CD4-positive, alpha-beta T cell (primary cell): ENCODE results near the gene MPI. TPM values are rescaled to one million over a fixed set of nuclear protein-coding genes. Genes with fewer than 3 reads are reported as not detected.

Source experiments
- ATAC-seq: fragments of 200-7000 bp; cut with Tn5 transposase; one replicate; pipeline ENCODE4 v1.10.0; 2022; ENCODE audit warnings: mild to moderate bottlenecking; ENCODE audit not compliant: poor library complexity
- CTCF ChIA-PET: fragments of 350-600 bp; sonication (Branson Sonifier 250); formaldehyde crosslinking; loops from one replicate; lab custom pipeline; 2021; ENCODE audit warnings: antibody characterized with exemption, inconsistent platforms; lab: Charles Lee
- POLR2A ChIA-PET: fragments of 350-600 bp; sonication (Branson Sonifier 250); formaldehyde crosslinking; loops from one replicate; lab custom pipeline; 2021; ENCODE audit warnings: antibody characterized with exemption, inconsistent platforms; lab: Charles Lee
- DNase-seq, 14 experiments: peaks; one replicate each; pipeline ENCODE4 v3.0.0-alpha.2; 2013 to 2020; ENCODE audit warnings: mixed read lengths in 2 of 14
- H3K27ac ChIP-seq, 2 donors: one replicate each; pipeline versions ENCODE4 v1.5.1 to v1.7.0; 2013; ENCODE audit warnings: low read length in 2 of 2, low read depth in 1 of 2, mild to moderate bottlenecking in 1 of 2
- H3K27me3 ChIP-seq, 2 experiments: 1 replicate in 1 of 2; 2 replicates in 1 of 2; pipeline versions ENCODE4 v1.6.1 to v1.7.0; 2013; ENCODE audit warnings: low read length in 2 of 2, control low read depth in 1 of 2, mild to moderate bottlenecking in 1 of 2, moderate library complexity in 1 of 2; ENCODE audit not compliant: insufficient read depth in 2 of 2, control insufficient read depth in 1 of 2
- H3K36me3 ChIP-seq: one replicate; pipeline ENCODE4 v1.6.1; 2013; ENCODE audit warnings: low read length, control low read depth; ENCODE audit not compliant: insufficient read depth
- H3K4me1 ChIP-seq: one replicate; pipeline ENCODE4 v1.6.1; 2013; ENCODE audit warnings: low read length, control low read depth; ENCODE audit not compliant: insufficient read depth
- H3K4me3 ChIP-seq: one replicate; pipeline ENCODE4 v1.5.1; 2013; ENCODE audit warnings: mild to moderate bottlenecking, low read length, moderate library complexity
- H3K9me3 ChIP-seq, 2 experiments: 1 replicate in 1 of 2; 2 replicates in 1 of 2; pipeline versions ENCODE4 v1.6.1 to v1.7.0; 2013; ENCODE audit warnings: low read length in 2 of 2, mild to moderate bottlenecking in 2 of 2, control low read depth in 1 of 2, moderate library complexity in 1 of 2; ENCODE audit not compliant: control insufficient read depth in 1 of 2, insufficient read depth in 1 of 2
- H3K27ac Mint-ChIP-seq: one replicate; pipeline ENCODE4 v1.8.0; 2020; ENCODE audit warnings: mixed read lengths
- H3K27me3 Mint-ChIP-seq: one replicate; pipeline ENCODE4 v1.8.0; 2021; ENCODE audit warnings: mixed read lengths
- H3K36me3 Mint-ChIP-seq: one replicate; pipeline ENCODE4 v1.8.0; 2021; ENCODE audit warnings: low read depth, mixed read lengths
- H3K4me1 Mint-ChIP-seq: one replicate; pipeline ENCODE4 v1.8.0; 2021; ENCODE audit warnings: low read depth, mixed read lengths
- H3K4me3 Mint-ChIP-seq: one replicate; pipeline ENCODE4 v1.8.0; 2020; ENCODE audit warnings: mild to moderate bottlenecking, mixed read lengths
- H3K9me3 Mint-ChIP-seq: one replicate; pipeline ENCODE4 v1.8.0; 2020; ENCODE audit warnings: mixed read lengths
- CTCF ChIP-seq: fragments of 200-600 bp; IDR thresholded peaks from one replicate; pipeline ENCODE4 v1.8.0; 2022; ENCODE audit warnings: antibody characterized with exemption, mild to moderate bottlenecking
- intact Hi-C, 2 experiments: fragments of 100-400 bp; cut with DNase I in 1 of 2; cut with micrococcal nuclease in 1 of 2; formaldehyde crosslinking; loops; one replicate each; pipeline versions ENCODE4 v1.15.1 to v1.9.0; 2023 to 2025; cut with DNase I, micrococcal nuclease
- total RNA-seq, 174 experiments: library from RNA in 2 of 174; stranded (reverse) in 2 of 174; gene quantifications; one replicate each; pipeline ENCODE4 v1.2.3 and lab custom pipeline; 2021 to 2026

Gene MPI
- total RNA-seq, 2 experiments from 2014 or later = 28.9 to 30.3 TPM

GRCh38 chr15:74920456-74920855, 30.6 kb downstream of the MPI start:
- no peaks in the 10 kb centered on the region for H3K9me3 Mint-ChIP-seq
- ATAC-seq (no peak), DNase-seq (no peak)
- Histone ChIP-seq H3K27ac (no peak overlapping the region), H3K27me3 (no peaks in the 10 kb centered on the region), H3K4me3 (no peak overlapping the region), H3K36me3 (peaks cover 70% of the 10 kb centered on the region), H3K9me3 (no peaks in the 10 kb centered on the region), H3K4me1 (no peaks in the 10 kb centered on the region)
- TF ChIP-seq CTCF = no peak
- H3K4me3 Mint-ChIP-seq = no peak overlapping the region
- H3K36me3 Mint-ChIP-seq = peaks cover 70% of the 10 kb centered on the region
- ChIA-PET POLR2A (interaction anchor here (1.4 kb wide), 1 partner anchor 14 kb away, joined by 3 read pairs; the partner anchor contains the start of gene FAM219B), CTCF (interaction anchor here (1.1 kb wide), 1 partner anchor 19 kb away, joined by 5 read pairs; no protein-coding TSS in a partner anchor)
- intact Hi-C loops = no loop called here
- H3K27me3 Mint-ChIP-seq = no peaks in the 10 kb centered on the region
- H3K4me1 Mint-ChIP-seq = no peaks in the 10 kb centered on the region
- no peak overlapping the region for H3K27ac Mint-ChIP-seq

- H3K4me1 ChIP-seq = no peaks in the 10 kb centered on the region
- intact Hi-C loops = no loop called here
- ChIA-PET CTCF (interaction anchor here (1.0 kb wide), 1 partner anchor 23 kb away, joined by 3 read pairs; no protein-coding TSS in a partner anchor), POLR2A (no interaction called here)
- no peaks in the 10 kb centered on the region for H3K4me1 Mint-ChIP-seq
- H3K9me3 Mint-ChIP-seq = no peaks in the 10 kb centered on the region
- ATAC-seq = no peak
- H3K4me3 Mint-ChIP-seq = no peak overlapping the region
- TF ChIP-seq CTCF = no peak
- DNase-seq = no peak
- no peak overlapping the region for H3K4me3 ChIP-seq
- no peak overlapping the region for H3K27ac ChIP-seq
- no peaks in the 10 kb centered on the region for H3K27me3 ChIP-seq
- no peaks in the 10 kb centered on the region for H3K27me3 Mint-ChIP-seq
- H3K36me3 Mint-ChIP-seq = peaks cover 78% of the 10 kb centered on the region
- H3K36me3 ChIP-seq = peaks cover 72% of the 10 kb centered on the region
- H3K9me3 ChIP-seq = no peaks in the 10 kb centered on the region
- H3K27ac Mint-ChIP-seq = no peak overlapping the region
Observed at GRCh38 chr15:74924525-74924924, 34.7 kb downstream of the MPI start.

- CTCF ChIA-PET = no interaction called here
Observed at GRCh38 chr15:74928771-74929198, 38.9 kb downstream of the MPI start.

More at GRCh38 chr15:74928771-74929198, 38.9 kb downstream of the MPI start:
- H3K4me3 Mint-ChIP-seq = no peak overlapping the region
- intact Hi-C loops = no loop called here
- Histone ChIP-seq H3K4me3 (no peak overlapping the region), H3K27me3 (no peaks in the 10 kb centered on the region), H3K36me3 (peaks cover 44% of the 10 kb centered on the region), H3K9me3 (no peaks in the 10 kb centered on the region), H3K4me1 (peaks cover 2% of the 10 kb centered on the region), H3K27ac (no peak overlapping the region)
- H3K4me1 Mint-ChIP-seq = peaks cover 15% of the 10 kb centered on the region
- DNase-seq = no peak
- no peaks in the 10 kb centered on the region for H3K9me3 Mint-ChIP-seq
- H3K27me3 Mint-ChIP-seq = no peaks in the 10 kb centered on the region
- peaks cover 65% of the 10 kb centered on the region for H3K36me3 Mint-ChIP-seq
- POLR2A ChIA-PET = no interaction called here
- TF ChIP-seq CTCF = no peak
- H3K27ac Mint-ChIP-seq = no peak overlapping the region
- no peak for ATAC-seq
